B cell (primary cell): Measurements from ENCODE around the gene NYNRIN. TPM values are rescaled to one million over a fixed set of nuclear protein-coding genes. Genes with fewer than 3 reads are reported as not detected.

ENCODE experiments used
- ATAC-seq: fragments of 200-7000 bp; cut with Tn5 transposase; one replicate; pipeline ENCODE4 v1.10.0; 2021; ENCODE audit warnings: low read depth, mild to moderate bottlenecking, moderate number of reproducible peaks, moderate library complexity
- CTCF ChIA-PET: fragments of 350-600 bp; sonication (Branson Sonifier 250); formaldehyde crosslinking; loops from one replicate; lab custom pipeline; 2021; ENCODE audit warnings: antibody characterized with exemption, inconsistent platforms; lab: Charles Lee
- POLR2A ChIA-PET: fragments of 350-600 bp; sonication (Branson Sonifier 250); formaldehyde crosslinking; loops from one replicate; lab custom pipeline; 2021; ENCODE audit warnings: antibody characterized with exemption; lab: Charles Lee
- DNase-seq: peaks from one replicate; pipeline ENCODE4 v3.0.0; 2013
- H2AFZ ChIP-seq: 2 replicates; pipeline ENCODE4 v1.6.1; 2012; ENCODE audit warnings: mild to moderate bottlenecking, low read depth, low read length; ENCODE audit not compliant: insufficient read depth, poor library complexity, severe bottlenecking
- H3K27ac ChIP-seq, 2 donors: 1 replicate in 1 of 2; 2 replicates in 1 of 2; pipeline ENCODE4 v1.5.1; 2012 to 2013; ENCODE audit warnings: low read length in 2 of 2, mild to moderate bottlenecking in 2 of 2, moderate library complexity in 1 of 2
- H3K27me3 ChIP-seq, 4 experiments: fragments of 200-600 bp in 1 of 4; sonication (generic) in 1 of 4; replicated peaks in 1 of 4; 1 replicate in 2 of 4; 2 replicates in 2 of 4; pipeline versions ENCODE4 v1.6.1 to v1.7.0; 2013 to 2016; ENCODE audit warnings: low read length in 3 of 4, mild to moderate bottlenecking in 2 of 4, mixed read lengths in 1 of 4, moderate library complexity in 1 of 4; ENCODE audit not compliant: insufficient read depth in 4 of 4, control insufficient read depth in 3 of 4; ENCODE audit errors: control extremely low read depth in 1 of 4
- H3K36me3 ChIP-seq, 2 experiments: replicated peaks in 1 of 2; 1 replicate in 1 of 2; 2 replicates in 1 of 2; pipeline versions ENCODE4 v1.6.1 to v1.7.1; 2013; ENCODE audit warnings: low read length in 1 of 2; ENCODE audit not compliant: insufficient read depth in 2 of 2, control insufficient read depth in 1 of 2; ENCODE audit errors: control extremely low read depth in 1 of 2, extremely low read depth in 1 of 2
- H3K4me1 ChIP-seq, 2 donors: fragments of 200-600 bp in 1 of 2; sonication (generic) in 1 of 2; 1 replicate in 1 of 2; 2 replicates in 1 of 2; pipeline versions ENCODE4 v1.5.1 to v1.6.1; 2013 to 2017; ENCODE audit warnings: low read length in 2 of 2; ENCODE audit not compliant: control insufficient read depth in 2 of 2, insufficient read depth in 2 of 2
- H3K4me2 ChIP-seq: replicated peaks from 2 replicates; pipeline ENCODE3; 2012; ENCODE audit warnings: mild to moderate bottlenecking, low read depth, low read length; ENCODE audit not compliant: poor library complexity, severe bottlenecking
- H3K4me3 ChIP-seq, 5 experiments: fragments of 200-600 bp in 1 of 5; sonication (generic) in 1 of 5; 1 replicate in 3 of 5; 2 replicates in 2 of 5; pipeline versions ENCODE4 v1.5.1 to v1.7.0; 2011 to 2016; ENCODE audit warnings: low read length in 4 of 5, mild to moderate bottlenecking in 4 of 5, low read depth in 2 of 5, control low read depth in 1 of 5, moderate library complexity in 1 of 5; ENCODE audit not compliant: insufficient read depth in 1 of 5; ENCODE audit errors: control extremely low read depth in 1 of 5, extremely low read depth in 1 of 5
- H3K79me2 ChIP-seq: fragments of 200-600 bp; sonication (generic); one replicate; pipeline ENCODE4 v1.6.0; 2016; ENCODE audit warnings: low read length; ENCODE audit not compliant: control insufficient read depth, insufficient read depth
- H3K9ac ChIP-seq: fragments of 200-600 bp; sonication (generic); 2 replicates; pipeline ENCODE4 v1.6.1; 2017; ENCODE audit warnings: mild to moderate bottlenecking, low read length, moderate library complexity
- H3K9me3 ChIP-seq, 3 donors: one replicate each; pipeline versions ENCODE4 v1.6.1 to v1.7.1; 2013; ENCODE audit warnings: low read length in 2 of 3; ENCODE audit not compliant: control insufficient read depth in 2 of 3, insufficient read depth in 1 of 3; ENCODE audit errors: control extremely low read depth in 1 of 3
- H4K20me1 ChIP-seq: 2 replicates; pipeline ENCODE4 v1.6.0; 2012; ENCODE audit warnings: mild to moderate bottlenecking, low read length; ENCODE audit not compliant: insufficient read depth, control insufficient read depth, poor library complexity, severe bottlenecking
- H3K27ac Mint-ChIP-seq: one replicate; pipeline ENCODE4 v1.8.0; 2021; ENCODE audit warnings: mixed read lengths
- H3K27me3 Mint-ChIP-seq: one replicate; pipeline ENCODE4 v1.8.0; 2021; ENCODE audit warnings: mixed read lengths
- H3K4me1 Mint-ChIP-seq: one replicate; pipeline ENCODE4 v1.8.0; 2021; ENCODE audit warnings: mixed read lengths
- H3K4me3 Mint-ChIP-seq: one replicate; pipeline ENCODE4 v1.8.0; 2021; ENCODE audit warnings: mixed read lengths
- H3K9me3 Mint-ChIP-seq: one replicate; pipeline ENCODE4 v1.8.0; 2022; ENCODE audit warnings: mixed read lengths; ENCODE audit not compliant: insufficient read depth
- EZH2 ChIP-seq: IDR thresholded peaks from 2 replicates; pipeline ENCODE4 v1.6.1; 2012; ENCODE audit warnings: borderline replicate concordance, low read depth, mild to moderate bottlenecking, moderate library complexity, low read length; ENCODE audit not compliant: insufficient read depth, poor library complexity, severe bottlenecking
- WGBS: methylation state at CpG from one replicate; pipeline ENCODE4 v1.1.5; 2013; ENCODE audit warnings: missing lambda C conversion rate; ENCODE audit not compliant: insufficient coverage; 5-methylcytosine and 5-hydroxymethylcytosine counted together
- intact Hi-C: fragments of 100-400 bp; cut with micrococcal nuclease; formaldehyde crosslinking; loops from one replicate; pipeline ENCODE4 v1.10.0; 2022
- polyA plus RNA-seq: library from polyadenylated mRNA; depleted of rRNA; stranded (reverse); fragments of >200 nt; gene quantifications from 2 replicates; pipeline ENCODE4 v1.2.3, GENCODE V29; 2012
- total RNA-seq, 2 donors: library from RNA; stranded (reverse); fragments of 120-200 nt in 1 of 2; gene quantifications; 1 replicate in 1 of 2; 2 replicates in 1 of 2; pipeline versions ENCODE4 v1.2.3 to v1.2.4, GENCODE V29; 2013 to 2022
- TF ChIP-seq, protein P1 (sequence below): fragments of 200-600 bp; IDR thresholded peaks from one replicate; pipeline ENCODE4 v1.8.0; 2022; ENCODE audit warnings: antibody characterized with exemption, mild to moderate bottlenecking

Gene NYNRIN
- total and polyA plus RNA-seq, 2 donors (not counting 1 experiment from before 2014, with no cell fraction given), result 0.04 to 0.34 TPM

DNA sequence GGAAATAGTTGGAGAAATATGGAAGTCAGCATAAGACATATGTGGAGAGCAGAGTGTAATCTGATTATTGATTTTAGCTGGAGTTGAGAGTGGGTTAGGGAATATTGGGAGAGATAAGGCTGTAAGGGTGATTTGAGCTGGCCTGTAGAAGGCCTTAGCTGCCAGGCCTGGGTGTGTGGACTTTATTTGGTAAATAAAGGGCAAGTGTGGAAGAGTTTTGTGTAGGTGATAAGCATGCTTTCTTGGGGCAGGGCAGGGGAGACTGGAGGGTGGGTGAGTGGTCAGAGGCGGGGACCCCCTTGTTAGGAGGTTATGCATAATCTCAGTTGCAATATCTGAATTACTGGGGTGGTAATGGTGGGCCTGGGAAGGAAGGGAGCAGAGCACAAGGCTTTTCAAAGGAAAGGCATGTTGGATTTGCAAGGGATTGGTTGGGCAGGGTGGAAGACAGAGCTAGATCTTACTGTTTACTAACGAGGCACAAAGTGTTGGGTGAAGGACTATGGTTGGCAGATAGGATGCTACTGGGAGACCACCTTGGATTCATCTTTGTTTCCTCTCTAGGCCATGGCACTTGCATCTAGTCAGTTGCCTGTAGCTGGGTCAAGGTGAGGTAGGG, 36.5 kb downstream of the NYNRIN start:
- WGBS, result 100% methylated on average over 2 of the region's 2 CpGs
- Histone ChIP-seq H3K9ac (no peak overlapping the region), H3K27ac (peak overlapping the region in 1 of 2 donors; percentile 14), H3K36me3 (peaks cover 0 to 88% of the 10 kb centered on the region in 2 experiments), H3K79me2 (peaks cover 38% of the 10 kb centered on the region), H3K4me2 (no peak overlapping the region), H3K27me3 (no peaks in the 10 kb centered on the region), H2AFZ (no peak overlapping the region), H3K9me3 (no peaks in the 10 kb centered on the region), H3K4me3 (no peak overlapping the region), H3K4me1 (peaks cover 34 to 36% of the 10 kb centered on the region in 2 donors), H4K20me1 (peaks cover 79% of the 10 kb centered on the region)
- H3K27me3 Mint-ChIP-seq, result no peaks in the 10 kb centered on the region
- DNase-seq, result no peak
- peak overlapping the region; percentile 6 for H3K4me3 Mint-ChIP-seq
- H3K27ac Mint-ChIP-seq, result peak overlapping the region; percentile 47
- CTCF ChIA-PET, result interaction anchor here (0.6 to 17.4 kb wide), 13 partner anchors 11 to 244 kb away, joined by 3 to 650 read pairs (median 6); partner anchors contain the start of genes ADCY4, LTB4R, MDP1 and RIPK3
- ATAC-seq, result no peak
- intact Hi-C loops, result loop anchor here (10.0 kb wide), 1 partner anchor 1340 kb away; the partner anchor contains the start of genes ACIN1 and C14orf119
- peaks cover 63% of the 10 kb centered on the region for H3K4me1 Mint-ChIP-seq
- TF ChIP-seq, protein P1, sequence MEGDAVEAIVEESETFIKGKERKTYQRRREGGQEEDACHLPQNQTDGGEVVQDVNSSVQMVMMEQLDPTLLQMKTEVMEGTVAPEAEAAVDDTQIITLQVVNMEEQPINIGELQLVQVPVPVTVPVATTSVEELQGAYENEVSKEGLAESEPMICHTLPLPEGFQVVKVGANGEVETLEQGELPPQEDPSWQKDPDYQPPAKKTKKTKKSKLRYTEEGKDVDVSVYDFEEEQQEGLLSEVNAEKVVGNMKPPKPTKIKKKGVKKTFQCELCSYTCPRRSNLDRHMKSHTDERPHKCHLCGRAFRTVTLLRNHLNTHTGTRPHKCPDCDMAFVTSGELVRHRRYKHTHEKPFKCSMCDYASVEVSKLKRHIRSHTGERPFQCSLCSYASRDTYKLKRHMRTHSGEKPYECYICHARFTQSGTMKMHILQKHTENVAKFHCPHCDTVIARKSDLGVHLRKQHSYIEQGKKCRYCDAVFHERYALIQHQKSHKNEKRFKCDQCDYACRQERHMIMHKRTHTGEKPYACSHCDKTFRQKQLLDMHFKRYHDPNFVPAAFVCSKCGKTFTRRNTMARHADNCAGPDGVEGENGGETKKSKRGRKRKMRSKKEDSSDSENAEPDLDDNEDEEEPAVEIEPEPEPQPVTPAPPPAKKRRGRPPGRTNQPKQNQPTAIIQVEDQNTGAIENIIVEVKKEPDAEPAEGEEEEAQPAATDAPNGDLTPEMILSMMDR, result no peak
- TF ChIP-seq EZH2, result no peak
- POLR2A ChIA-PET, result interaction anchor here (1.0 to 2.8 kb wide), 2 partner anchors 69 to 102 kb away, joined by 12 to 20 read pairs; no protein-coding TSS in a partner anchor
- H3K9me3 Mint-ChIP-seq, result no peaks in the 10 kb centered on the region

DNA sequence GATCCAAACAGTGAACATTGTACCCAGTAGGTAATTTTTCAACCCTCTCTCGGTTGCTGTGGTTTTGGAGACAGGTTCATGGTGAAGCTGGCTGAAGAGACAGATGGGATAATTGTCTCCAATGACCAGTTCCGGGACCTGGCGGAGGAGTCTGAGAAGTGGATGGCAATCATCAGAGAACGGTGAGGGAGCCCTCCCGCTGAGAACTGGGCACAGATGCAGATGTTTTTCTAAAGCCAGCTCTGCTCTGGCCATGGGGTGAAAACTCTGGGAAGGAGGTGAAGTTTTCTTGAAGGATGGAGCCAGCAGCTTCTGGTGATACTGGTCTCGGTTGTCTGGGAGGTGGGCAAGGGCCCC, 37.2 kb downstream of the NYNRIN start:
- Mint-ChIP-seq H3K9me3 (no peaks in the 10 kb centered on the region), H3K4me1 (peaks cover 67% of the 10 kb centered on the region), H3K4me3 (peak overlapping the region; percentile 39), H3K27me3 (no peaks in the 10 kb centered on the region), H3K27ac (peak overlapping the region; percentile 89)
- peaks cover 84% of the 10 kb centered on the region for H4K20me1 ChIP-seq
- H3K27ac ChIP-seq, result peak overlapping the region; percentile 20 to 64
- POLR2A ChIA-PET, result interaction anchor here (0.6 to 2.8 kb wide), 4 partner anchors 69 to 190 kb away, joined by 3 to 20 read pairs (median 6); partner anchors contain the start of gene RIPK3
- TF ChIP-seq, protein P1, result no peak
- no peak for TF ChIP-seq EZH2
- WGBS, result 89% methylated on average over 5 of the region's 6 CpGs
- CTCF ChIA-PET, result interaction anchor here (0.9 to 17.4 kb wide), 19 partner anchors 8 to 377 kb away, joined by 3 to 650 read pairs (median 7); partner anchors contain the start of genes ADCY4, CIDEB, LTB4R and LTB4R2
- peaks cover 35 to 40% of the 10 kb centered on the region in 2 donors for H3K4me1 ChIP-seq
- peak overlapping the region; percentile 34 for H3K4me2 ChIP-seq
- no peak overlapping the region for H2AFZ ChIP-seq
- DNase-seq, result no peak
- no peaks in the 10 kb centered on the region for H3K9me3 ChIP-seq
- H3K4me3 ChIP-seq, result no peak overlapping the region
- peaks cover 34% of the 10 kb centered on the region for H3K79me2 ChIP-seq
- H3K27me3 ChIP-seq, result no peaks in the 10 kb centered on the region
- no peak overlapping the region for H3K9ac ChIP-seq
- intact Hi-C loops, result loop anchor here (1.0 to 10.0 kb wide), 3 partner anchors 71 to 1341 kb away; partner anchors contain the start of genes ACIN1 and C14orf119
- ATAC-seq, result no peak
- H3K36me3 ChIP-seq, result peaks cover 0 to 94% of the 10 kb centered on the region in 2 experiments
